Measurements from ENCODE around the gene CIDEA. TPM values are rescaled to one million over a fixed set of nuclear protein-coding genes. Genes with fewer than 3 reads are reported as not detected.

The CIDEA gene
- total RNA-seq, 1 donor from 2014 or later, result not detected

DNA sequence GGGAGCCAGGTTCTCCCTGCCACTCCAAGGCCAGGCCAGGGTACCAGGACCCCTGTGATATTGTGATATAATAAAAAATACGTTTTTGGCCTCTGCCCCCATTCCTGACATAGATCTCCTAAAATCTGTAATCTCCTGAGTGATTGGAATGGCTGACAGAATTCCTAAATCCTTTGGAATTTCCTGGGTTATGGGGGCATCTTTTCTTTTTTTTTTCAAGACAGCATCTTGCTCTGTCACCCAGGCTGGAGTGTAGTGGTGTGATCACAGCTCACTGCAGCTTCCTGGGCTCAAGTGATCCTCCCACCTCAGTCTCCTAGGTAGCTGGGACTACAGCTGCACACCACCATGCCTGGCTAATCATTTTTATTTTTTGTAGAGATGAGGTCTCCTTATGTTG lies 27.7 kb downstream of the CIDEA start:
- DNase-seq (no peak), ATAC-seq (ENCODE audit: low read depth) (no peak)
- Mint-ChIP-seq H3K36me3 (ENCODE audit: low read depth) (no peaks in the 10 kb centered on the region), H3K4me3 (no peak overlapping the region), H3K27me3 (peaks cover 10% of the 10 kb centered on the region), H3K27ac (no peak overlapping the region), H3K4me1 (no peaks in the 10 kb centered on the region), H3K9me3 (no peaks in the 10 kb centered on the region)
- POLR2A ChIA-PET, result no interaction called here
- CTCF ChIA-PET, result no interaction called here
- TF ChIP-seq, protein P1, sequence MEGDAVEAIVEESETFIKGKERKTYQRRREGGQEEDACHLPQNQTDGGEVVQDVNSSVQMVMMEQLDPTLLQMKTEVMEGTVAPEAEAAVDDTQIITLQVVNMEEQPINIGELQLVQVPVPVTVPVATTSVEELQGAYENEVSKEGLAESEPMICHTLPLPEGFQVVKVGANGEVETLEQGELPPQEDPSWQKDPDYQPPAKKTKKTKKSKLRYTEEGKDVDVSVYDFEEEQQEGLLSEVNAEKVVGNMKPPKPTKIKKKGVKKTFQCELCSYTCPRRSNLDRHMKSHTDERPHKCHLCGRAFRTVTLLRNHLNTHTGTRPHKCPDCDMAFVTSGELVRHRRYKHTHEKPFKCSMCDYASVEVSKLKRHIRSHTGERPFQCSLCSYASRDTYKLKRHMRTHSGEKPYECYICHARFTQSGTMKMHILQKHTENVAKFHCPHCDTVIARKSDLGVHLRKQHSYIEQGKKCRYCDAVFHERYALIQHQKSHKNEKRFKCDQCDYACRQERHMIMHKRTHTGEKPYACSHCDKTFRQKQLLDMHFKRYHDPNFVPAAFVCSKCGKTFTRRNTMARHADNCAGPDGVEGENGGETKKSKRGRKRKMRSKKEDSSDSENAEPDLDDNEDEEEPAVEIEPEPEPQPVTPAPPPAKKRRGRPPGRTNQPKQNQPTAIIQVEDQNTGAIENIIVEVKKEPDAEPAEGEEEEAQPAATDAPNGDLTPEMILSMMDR (IDR thresholded peaks at IDR 0.05), result no peak
- intact Hi-C loops (cut with micrococcal nuclease), result no loop called here

DNA sequence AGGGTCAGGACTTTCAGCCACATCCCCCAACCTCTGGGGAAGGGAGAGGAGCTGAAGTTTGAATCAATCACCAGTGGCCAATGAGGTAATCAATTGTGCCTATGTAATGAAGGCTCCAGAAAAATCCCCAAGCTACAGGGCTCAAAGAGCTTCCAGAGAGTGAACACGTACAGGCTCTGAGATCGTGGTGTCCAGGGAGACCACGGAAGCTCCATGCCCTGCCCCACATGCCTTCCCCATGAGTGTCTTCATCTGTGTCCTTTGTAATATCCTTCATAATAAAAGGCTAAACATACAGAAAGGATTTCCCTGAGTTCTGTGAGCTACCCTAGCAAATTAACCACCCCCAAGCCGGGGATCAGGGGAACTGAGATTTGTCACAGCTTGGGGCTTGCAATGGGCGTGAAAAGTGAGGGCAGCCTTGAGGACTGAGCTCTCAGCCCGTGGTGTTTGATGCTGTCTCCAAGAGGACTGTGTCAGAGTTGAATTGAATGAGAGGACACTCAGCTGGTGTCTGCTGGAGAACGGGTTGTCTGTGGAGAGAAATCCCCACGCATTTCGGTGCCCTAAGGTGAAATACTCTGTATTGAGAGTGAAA lies 28.4 kb downstream of the CIDEA start:
- Mint-ChIP-seq H3K4me1 (no peaks in the 10 kb centered on the region), H3K36me3 (ENCODE audit: low read depth) (no peaks in the 10 kb centered on the region), H3K4me3 (no peak overlapping the region), H3K27me3 (peaks cover 5% of the 10 kb centered on the region), H3K9me3 (no peaks in the 10 kb centered on the region), H3K27ac (no peak overlapping the region)
- DNase-seq (no peak), ATAC-seq (ENCODE audit: low read depth) (no peak)
- intact Hi-C loops (cut with micrococcal nuclease), result no loop called here
- ChIA-PET CTCF (no interaction called here), POLR2A (no interaction called here)
- TF ChIP-seq, protein P1 (IDR thresholded peaks at IDR 0.05), result no peak

DNA sequence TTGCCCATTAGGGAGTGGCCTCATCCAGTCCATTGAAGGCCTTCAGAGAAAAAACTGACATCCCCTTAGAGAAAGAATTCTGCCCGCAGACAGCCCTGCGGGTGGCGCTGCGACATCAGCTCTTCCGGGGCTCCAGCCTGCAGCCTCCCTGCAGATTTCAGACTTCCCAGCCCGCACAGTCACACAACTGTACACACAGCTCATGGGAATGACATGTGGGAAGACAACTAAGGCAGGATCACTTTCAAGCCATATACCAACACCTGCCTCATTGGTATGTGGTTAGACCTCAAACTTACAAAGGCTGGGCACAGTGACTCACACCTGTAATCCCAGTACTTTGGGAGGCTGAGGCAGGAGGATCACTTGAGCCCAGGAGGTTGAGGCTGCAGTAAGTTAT lies 29.1 kb downstream of the CIDEA start:
- no peaks in the 10 kb centered on the region for H3K36me3 Mint-ChIP-seq (ENCODE audit: low read depth)
- no peak overlapping the region for H3K4me3 Mint-ChIP-seq
- intact Hi-C loops (cut with micrococcal nuclease), result no loop called here
- DNase-seq (no peak), ATAC-seq (ENCODE audit: low read depth) (no peak)
- H3K27ac Mint-ChIP-seq, result no peak overlapping the region
- H3K9me3 Mint-ChIP-seq, result no peaks in the 10 kb centered on the region
- TF ChIP-seq, protein P1 (IDR thresholded peaks at IDR 0.05), result no peak
- H3K4me1 Mint-ChIP-seq, result peaks cover 6% of the 10 kb centered on the region
- ChIA-PET CTCF (no interaction called here), POLR2A (no interaction called here)
- H3K27me3 Mint-ChIP-seq, result peaks cover 11% of the 10 kb centered on the region

DNA sequence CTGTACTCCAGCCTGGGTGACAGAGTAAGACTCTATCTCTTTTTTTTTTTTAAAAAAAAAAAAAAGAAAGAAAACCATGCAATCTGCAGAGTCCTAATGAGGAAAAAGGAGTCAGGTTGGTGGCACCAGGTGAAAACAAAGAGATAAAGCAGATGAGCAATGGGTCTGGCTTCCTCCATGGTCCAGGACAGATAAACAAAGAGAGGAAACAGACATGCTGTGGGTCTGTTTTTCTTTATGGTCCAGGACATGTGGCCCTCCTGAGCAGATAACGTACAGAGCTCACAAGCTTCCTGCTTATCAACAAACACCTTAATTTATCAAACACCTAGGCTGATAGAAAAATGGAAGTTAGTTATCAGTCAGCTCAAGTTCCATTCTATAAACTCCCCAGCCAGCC lies 29.5 kb downstream of the CIDEA start:
- Mint-ChIP-seq H3K27ac (no peak overlapping the region), H3K36me3 (ENCODE audit: low read depth) (no peaks in the 10 kb centered on the region), H3K9me3 (no peaks in the 10 kb centered on the region), H3K27me3 (peaks cover 15% of the 10 kb centered on the region), H3K4me1 (peaks cover 6% of the 10 kb centered on the region), H3K4me3 (no peak overlapping the region)
- TF ChIP-seq, protein P1 (IDR thresholded peaks at IDR 0.05), result no peak
- intact Hi-C loops (cut with micrococcal nuclease), result no loop called here
- ATAC-seq (ENCODE audit: low read depth) (no peak), DNase-seq (no peak)
- ChIA-PET POLR2A (no interaction called here), CTCF (no interaction called here)

DNA sequence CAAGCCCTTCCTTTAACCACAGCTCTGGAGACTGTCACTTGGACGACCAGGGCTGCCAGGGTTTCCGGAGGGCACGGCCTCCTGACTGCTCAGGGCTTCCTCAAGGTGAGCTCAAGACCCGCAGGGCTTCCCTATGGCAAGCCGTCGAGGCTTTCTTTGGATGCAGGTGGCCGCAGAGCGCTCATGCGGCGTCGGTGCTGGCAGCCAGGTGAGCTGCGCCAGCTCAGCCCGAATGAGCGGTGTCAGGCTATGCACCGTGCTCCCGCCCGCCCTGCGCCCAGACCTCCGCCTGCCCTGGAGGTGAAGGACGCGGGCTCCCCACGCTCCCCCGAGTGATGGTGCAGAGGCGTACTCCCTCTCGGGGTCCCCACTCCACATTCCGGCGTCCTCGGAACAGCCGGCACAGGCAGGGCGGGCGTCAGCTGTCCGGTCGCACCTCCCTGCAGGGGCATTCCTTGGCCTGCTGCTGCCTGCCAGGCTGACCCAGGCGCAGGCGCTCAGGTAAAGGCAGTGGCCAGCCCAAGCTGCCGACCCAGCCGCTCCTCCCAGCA lies 33.0 kb downstream of the CIDEA start:
- Mint-ChIP-seq H3K4me3 (no peak overlapping the region), H3K4me1 (peaks cover 6% of the 10 kb centered on the region), H3K27me3 (peaks cover 29% of the 10 kb centered on the region), H3K36me3 (ENCODE audit: low read depth) (no peaks in the 10 kb centered on the region), H3K9me3 (no peaks in the 10 kb centered on the region), H3K27ac (no peak overlapping the region)
- CTCF ChIA-PET, result interaction anchor here (1.1 kb wide), 1 partner anchor 15 kb away, joined by 3 read pairs; no protein-coding TSS in a partner anchor
- DNase-seq (no peak), ATAC-seq (ENCODE audit: low read depth) (no peak)
- POLR2A ChIA-PET, result no interaction called here
- intact Hi-C loops (cut with micrococcal nuclease), result no loop called here
- TF ChIP-seq, protein P1 (IDR thresholded peaks at IDR 0.05), result no peak
